Right forelimb (tissue), 1 donor: ENCODE measurements around the gene NAA40.

ENCODE experiments used
- DNase-seq: peaks from one replicate; pipeline ENCODE4 v3.0.0-alpha.2; 2018

The NAA40 gene

GRCh38 chr11:63938479-63939396, at the start of gene NAA40:
Gene NAA40 (plus strand): TSS chr11:63939002. CDS start chr11:63939097, 95 bp downstream.
- peak; percentile 94 for DNase-seq

DNA sequence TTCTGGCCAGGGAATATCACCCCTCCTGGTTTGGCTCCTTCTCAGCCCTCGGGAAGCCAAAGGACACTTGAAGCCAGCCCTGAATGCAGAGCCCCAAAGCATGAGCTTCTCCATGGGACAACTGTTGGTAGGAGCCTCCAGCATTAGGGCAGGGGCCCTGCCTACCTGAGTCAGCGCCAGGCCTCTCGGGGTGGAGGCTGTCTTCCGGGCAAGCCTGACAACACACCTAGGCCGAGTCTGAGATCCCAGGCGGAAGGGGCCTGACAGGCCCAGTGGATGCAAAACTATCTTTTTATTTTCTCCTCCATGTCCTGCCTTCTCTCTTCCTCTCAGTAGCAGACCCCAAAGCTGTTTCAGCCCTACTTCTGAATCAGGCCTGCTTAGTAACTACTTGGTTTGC, 49.5 kb upstream of the NAA40 start:
- no peak for DNase-seq

GRCh38 chr11:63890368-63890767, 48.4 kb upstream of the NAA40 start:
- DNase-seq: no peak

- no peak for DNase-seq
Observed at GRCh38 chr11:63892228-63892627, 46.6 kb upstream of the NAA40 start.

- DNase-seq: no peak
Observed at GRCh38 chr11:63893355-63893754, 45.4 kb upstream of the NAA40 start.

- no peak for DNase-seq
Observed at GRCh38 chr11:63896071-63896470, 42.7 kb upstream of the NAA40 start.

- no peak for DNase-seq
Observed at GRCh38 chr11:63897459-63898146, 41.2 kb upstream of the NAA40 start.

DNA sequence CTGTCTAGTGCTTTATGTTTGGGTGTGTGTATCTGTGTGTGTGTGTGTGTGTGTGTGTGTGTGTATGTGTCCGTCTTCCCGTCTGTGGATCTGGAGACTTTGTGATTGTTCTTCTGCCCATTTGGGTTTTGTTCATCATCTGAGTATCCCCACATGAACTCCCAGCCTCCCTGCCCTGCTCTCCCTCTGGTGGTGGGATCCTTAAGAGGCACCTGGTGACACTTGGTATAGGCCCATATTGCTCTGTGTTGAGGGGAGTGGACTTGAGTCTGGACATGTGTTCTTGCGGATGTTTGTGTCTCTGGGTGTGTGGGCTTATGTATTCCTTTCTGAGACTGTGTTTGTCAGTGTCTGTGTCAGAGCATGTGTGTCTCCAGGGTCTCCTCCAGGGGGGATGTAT, 37.1 kb upstream of the NAA40 start:
- no peak for DNase-seq

DNA sequence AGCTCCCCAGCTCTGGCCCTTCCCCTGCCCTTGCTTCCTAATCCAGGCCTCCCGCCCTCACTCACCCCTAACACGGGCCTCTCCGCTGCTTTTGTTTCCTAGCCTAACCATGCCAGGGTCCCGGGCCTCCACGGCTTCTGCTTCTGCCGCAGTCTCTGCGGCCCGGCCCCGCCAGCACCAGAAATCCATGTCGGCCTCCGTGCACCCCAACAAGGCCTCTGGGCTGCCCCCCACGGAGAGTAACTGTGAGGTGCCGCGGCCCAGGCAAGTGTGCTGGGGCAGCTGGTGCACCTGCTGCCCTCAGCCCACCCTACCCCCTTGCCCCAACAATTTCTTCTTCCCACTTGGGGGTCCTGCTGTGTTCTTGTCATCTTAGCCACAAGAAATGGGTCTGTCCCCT, 34.9 kb upstream of the NAA40 start:
- DNase-seq: no peak

GRCh38 chr11:63904743-63905142, 34.1 kb upstream of the NAA40 start:
- no peak for DNase-seq

GRCh38 chr11:63905179-63905578, 33.6 kb upstream of the NAA40 start:
- no peak for DNase-seq

DNA sequence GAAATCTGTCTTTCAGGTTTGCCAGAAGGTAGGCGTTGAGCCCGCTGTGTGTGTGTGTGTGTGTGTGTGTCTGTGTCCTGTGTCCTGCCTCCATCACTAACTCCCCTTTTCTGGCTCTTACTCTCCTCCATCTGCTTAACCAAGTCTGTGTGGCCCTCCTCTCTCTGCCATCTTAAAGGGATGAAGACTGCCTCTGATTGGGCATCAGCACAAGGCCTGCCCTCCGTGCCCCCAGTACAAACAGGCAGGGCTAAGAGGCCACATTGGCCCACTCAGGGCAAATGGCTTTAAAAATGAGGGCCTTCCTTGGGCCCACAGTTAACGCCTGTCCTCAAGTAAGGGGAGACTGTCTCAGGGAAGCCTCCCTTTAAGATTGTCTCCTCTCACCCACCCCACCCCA, 32.7 kb upstream of the NAA40 start:
- DNase-seq: no peak

DNA sequence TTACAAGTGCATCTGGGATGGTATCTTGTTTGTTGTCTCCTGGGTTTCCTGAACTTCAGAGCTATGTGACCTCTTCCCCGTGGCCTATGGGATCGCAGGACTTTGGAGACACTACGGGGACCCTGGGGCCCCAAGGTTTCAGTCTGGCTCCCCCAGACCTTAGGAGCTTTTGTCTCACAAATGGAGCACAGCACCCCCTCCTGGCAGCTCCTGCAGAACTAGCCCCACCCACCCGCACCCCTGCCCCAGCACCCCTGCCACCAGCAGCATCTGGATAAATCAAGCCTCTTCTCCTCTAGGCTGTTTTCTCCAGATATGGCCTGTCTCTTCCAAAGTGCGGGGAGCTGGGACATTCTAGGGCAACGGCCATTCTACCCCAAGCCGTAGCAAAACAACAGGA, 32.2 kb upstream of the NAA40 start:
- DNase-seq: no peak

DNA sequence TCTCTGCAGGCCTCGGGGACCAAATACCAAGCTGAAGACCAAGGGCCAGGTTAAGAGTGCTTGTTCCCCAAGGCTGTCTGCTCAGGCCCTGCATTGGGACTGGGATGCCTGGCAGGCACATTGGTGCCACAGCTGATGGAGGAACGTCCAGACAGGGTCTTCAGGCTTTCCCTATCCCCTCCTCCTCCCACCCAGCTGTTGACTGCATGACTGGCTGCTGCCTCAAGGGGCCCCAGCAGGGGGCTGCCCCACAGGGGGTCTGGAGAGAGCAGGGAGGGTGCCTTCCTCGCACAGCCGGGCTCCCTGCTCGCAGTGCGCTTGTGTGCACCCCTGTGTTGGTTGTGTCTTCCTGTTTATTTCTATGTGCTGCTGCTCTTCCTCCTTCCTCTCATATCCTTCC, 31.7 kb upstream of the NAA40 start:
- DNase-seq: no peak

DNA sequence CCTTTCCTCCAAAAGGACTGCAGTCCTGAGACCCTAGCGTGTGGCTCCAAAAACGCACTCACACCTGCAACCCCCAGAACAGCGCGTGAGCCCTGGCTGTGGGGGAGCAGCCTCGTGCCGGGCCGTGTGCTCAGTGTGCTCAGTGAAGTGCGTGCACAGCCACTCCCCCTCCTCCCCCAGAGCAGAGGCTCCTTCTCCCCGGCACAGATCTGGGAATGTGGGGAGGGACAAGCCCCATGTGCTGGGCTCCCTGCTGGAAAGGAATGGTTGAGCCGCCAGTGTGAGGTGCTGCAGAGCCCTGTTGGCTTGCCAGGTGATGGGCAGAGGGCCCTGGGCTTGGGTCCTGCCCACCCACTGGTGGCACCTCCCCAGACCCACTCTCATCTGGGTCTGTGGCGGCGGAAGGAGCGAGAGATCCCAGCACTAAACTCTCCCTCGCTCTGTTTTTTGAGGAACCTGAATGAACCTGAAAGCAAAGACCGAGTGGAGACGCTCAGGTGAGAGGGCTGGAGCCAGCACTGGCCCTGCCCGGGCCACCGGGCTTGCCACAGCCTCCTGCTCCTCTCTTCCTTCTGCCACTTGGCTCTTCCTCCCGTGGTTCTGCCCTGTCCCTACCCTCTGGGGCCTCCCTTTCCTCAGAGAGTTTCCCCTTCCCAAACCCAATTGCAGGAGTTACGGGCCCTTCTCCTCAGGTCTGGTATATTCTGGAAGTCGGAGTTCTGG, 30.8 kb upstream of the NAA40 start:
- DNase-seq: no peak

DNA sequence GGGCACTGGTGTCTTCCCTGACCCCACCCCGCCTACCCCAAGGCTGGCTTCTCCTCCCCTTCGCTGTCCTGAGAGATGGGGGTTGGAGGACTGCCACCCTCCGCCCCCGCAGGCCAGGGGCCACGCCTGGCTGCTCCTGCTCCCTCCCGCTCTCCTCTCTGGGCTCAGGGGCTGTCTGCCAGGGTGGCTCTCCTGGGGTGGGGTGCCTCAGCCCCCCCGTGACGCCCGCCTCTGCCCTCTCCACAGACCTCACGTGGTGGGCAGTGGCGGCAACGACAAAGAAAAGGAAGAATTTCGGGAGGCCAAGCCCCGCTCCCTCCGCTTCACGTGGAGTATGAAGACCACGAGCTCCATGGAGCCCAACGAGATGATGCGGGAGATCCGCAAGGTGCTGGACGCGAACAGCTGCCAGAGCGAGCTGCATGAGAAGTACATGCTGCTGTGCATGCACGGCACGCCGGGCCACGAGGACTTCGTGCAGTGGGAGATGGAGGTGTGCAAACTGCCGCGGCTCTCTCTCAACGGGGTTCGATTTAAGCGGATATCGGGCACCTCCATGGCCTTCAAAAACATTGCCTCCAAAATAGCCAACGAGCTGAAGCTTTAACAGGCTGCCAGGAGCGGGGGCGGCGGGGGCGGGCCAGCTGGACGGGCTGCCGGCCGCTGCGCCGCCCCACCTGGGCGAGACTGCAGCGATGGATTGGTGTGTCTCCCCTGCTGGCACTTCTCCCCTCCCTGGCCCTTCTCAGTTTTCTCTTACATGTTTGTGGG, 30.0 kb upstream of the NAA40 start:
- peak; percentile 77 for DNase-seq

GRCh38 chr11:63909591-63910506, 29.0 kb upstream of the NAA40 start:
- DNase-seq: peak; percentile 63

DNA sequence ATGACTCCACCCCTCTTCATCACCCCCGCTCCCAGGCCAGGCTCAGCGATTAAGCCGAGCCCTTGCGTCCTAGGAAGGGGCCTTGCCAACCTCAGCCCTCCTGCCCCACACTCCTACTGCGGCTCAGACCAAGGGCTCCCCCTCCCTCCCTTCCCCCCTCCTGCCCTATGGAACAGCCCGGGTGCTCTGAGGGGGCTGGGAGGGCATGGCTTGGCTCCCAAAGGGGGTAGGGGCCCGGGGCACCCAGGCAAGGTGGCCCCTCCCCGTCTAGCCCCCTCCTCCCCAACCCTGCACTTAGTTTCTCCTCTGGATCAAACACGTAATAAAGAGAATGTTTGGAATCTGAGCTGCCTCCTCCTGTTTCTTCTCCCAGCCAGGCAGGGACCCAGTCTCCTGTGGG, 28.1 kb upstream of the NAA40 start:
- no peak for DNase-seq

DNA sequence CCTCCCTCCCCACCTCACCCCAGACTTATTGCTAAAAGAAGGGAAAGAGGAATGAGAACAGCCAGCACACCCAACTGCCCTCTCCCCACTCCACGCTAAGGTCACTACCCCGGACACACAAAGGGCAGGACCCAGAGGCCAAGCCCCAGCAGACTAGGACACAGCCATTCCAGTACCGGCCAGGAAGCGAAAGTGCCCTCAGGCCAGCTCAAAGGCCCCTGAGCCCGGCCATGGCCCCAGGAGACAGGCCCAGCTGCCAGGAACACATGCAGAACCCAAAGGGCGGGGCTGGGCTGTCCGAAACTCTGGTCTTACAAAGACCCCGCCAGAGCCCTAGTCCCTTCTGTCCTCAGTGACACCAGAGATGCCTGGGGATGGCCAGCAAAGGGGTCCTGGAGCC, 27.4 kb upstream of the NAA40 start:
- DNase-seq: no peak

GRCh38 chr11:63911876-63912275, 26.9 kb upstream of the NAA40 start:
- no peak for DNase-seq

- DNase-seq: no peak
Observed at GRCh38 chr11:63912678-63913077, 26.1 kb upstream of the NAA40 start.
